ENCODE data around the gene JPH2. TPM values are rescaled to one million over a fixed set of nuclear protein-coding genes. Genes with fewer than 3 reads are reported as not detected.

Gene JPH2
- total RNA-seq, 1 donor from 2014 or later, result 14.2 TPM

DNA sequence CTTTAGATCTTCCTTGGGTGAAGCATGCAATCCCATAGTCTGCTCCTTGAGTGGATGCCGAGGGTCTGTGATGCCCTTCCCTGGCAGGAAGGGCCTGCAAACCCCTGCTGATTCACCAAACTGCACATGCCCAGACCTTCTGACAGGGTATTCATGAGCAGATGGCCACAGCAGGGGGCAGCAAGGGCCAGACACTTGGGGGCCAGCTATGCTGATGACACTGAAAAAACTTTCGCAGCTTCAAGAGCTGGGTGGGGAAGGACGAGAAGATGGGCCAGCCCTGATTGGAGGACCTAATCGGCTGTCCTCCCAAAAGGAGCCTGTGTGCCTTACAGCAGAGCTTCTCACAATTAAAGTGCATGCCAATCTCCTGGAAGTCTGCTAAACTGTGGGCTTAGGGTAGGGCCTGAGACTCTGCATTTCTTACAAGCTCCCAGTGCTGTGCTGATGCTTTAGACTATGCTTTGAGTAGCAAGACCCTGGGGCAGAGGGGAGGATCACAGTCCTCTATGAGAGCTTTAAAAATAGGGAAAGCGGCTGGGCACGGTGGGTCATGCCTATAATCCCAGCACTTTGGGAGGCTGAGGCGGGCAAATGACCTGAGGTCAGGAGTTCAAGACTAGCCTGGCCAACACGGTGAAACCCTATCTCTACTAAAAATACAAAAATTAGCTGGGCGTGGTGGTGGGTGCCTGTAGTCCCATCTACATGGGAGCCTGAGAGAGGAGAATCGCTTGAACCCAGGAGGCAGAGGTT is 44.9 kb upstream of the JPH2 start:
- Mint-ChIP-seq H3K4me1 (ENCODE audit: unreplicated experiment) (peaks cover 14% of the 10 kb centered on the region), H3K27ac (ENCODE audit: unreplicated experiment) (no peak overlapping the region)

DNA sequence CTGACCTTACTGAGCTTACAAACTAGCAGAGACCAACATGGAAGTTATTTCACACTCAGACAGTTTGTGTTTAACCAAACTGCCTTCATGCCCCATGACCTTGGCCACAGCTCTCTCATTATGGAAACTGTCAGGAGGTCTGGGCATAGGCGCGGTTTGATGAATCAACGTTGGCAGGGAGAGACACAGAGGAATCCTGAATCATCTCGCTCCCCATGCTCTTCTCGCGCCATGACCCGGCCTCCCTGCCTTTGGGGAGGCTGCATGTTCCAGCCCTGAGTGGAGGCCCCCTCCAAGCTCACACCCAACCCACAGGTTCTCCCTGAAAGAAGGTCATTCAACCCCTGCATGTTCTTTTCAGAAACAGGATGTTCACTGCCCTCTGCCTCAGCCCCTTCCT is 44.2 kb upstream of the JPH2 start:
- Mint-ChIP-seq H3K9me3 (ENCODE audit: unreplicated experiment) (no peaks in the 10 kb centered on the region), H3K4me1 (ENCODE audit: unreplicated experiment) (peaks cover 14% of the 10 kb centered on the region), H3K36me3 (ENCODE audit: unreplicated experiment) (no peaks in the 10 kb centered on the region), H3K27me3 (ENCODE audit: unreplicated experiment) (no peaks in the 10 kb centered on the region), H3K4me3 (ENCODE audit: unreplicated experiment) (no peak overlapping the region), H3K27ac (ENCODE audit: unreplicated experiment) (no peak overlapping the region)
- TF ChIP-seq, protein P1, sequence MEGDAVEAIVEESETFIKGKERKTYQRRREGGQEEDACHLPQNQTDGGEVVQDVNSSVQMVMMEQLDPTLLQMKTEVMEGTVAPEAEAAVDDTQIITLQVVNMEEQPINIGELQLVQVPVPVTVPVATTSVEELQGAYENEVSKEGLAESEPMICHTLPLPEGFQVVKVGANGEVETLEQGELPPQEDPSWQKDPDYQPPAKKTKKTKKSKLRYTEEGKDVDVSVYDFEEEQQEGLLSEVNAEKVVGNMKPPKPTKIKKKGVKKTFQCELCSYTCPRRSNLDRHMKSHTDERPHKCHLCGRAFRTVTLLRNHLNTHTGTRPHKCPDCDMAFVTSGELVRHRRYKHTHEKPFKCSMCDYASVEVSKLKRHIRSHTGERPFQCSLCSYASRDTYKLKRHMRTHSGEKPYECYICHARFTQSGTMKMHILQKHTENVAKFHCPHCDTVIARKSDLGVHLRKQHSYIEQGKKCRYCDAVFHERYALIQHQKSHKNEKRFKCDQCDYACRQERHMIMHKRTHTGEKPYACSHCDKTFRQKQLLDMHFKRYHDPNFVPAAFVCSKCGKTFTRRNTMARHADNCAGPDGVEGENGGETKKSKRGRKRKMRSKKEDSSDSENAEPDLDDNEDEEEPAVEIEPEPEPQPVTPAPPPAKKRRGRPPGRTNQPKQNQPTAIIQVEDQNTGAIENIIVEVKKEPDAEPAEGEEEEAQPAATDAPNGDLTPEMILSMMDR (IDR thresholded peaks at IDR 0.05), result no peak
- no peak for DNase-seq (ENCODE audit: extremely low spot score, unreplicated experiment)

More for the DNA sequence above, 44.9 kb upstream of the JPH2 start:
- H3K27me3 Mint-ChIP-seq (ENCODE audit: unreplicated experiment), result no peaks in the 10 kb centered on the region
- no peak overlapping the region for H3K4me3 Mint-ChIP-seq (ENCODE audit: unreplicated experiment)
- TF ChIP-seq, protein P1 (IDR thresholded peaks at IDR 0.05), result no peak
- DNase-seq (ENCODE audit: extremely low spot score, unreplicated experiment), result no peak
- no peaks in the 10 kb centered on the region for H3K36me3 Mint-ChIP-seq (ENCODE audit: unreplicated experiment)
- no peaks in the 10 kb centered on the region for H3K9me3 Mint-ChIP-seq (ENCODE audit: unreplicated experiment)

DNA sequence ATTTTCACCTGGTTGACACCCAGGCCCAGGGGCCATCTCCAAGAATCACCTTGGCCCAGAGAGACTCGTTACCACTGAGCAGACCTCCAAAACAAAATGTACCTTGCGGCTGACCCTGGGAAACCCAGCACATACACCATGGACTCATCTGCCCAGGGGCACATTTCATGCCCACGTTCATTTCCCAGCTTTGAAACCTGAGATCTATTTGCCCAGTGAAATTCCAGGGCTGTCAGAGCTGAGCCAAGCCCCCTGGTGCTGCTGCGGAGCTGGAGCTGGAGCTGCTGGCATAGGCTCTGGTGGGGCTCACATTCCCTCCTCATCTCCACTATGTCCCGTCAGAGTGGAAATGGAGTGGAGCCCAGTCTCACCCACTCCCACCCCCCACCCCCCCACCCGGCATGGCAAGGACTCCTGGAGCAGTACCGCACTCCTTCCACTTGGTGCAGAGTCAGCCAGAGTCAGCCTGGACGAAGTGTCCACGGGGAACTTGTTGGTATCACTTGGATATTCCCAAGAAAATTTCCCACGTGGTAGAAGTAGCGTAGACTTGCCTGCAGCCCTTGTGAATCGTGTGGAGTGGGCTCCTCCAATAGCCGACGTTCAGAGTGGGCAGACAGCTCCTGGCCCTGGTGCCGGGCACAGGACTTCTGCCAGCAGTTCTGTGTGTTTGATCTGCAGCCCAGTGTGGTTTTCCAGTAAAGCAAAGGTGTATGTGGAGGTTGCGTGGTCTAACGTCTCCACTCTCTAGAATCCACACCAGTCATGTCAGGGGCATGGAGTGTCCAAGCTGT is 41.7 kb upstream of the JPH2 start:
- no peaks in the 10 kb centered on the region for H3K27me3 Mint-ChIP-seq (ENCODE audit: unreplicated experiment)
- peaks cover 14% of the 10 kb centered on the region for H3K4me1 Mint-ChIP-seq (ENCODE audit: unreplicated experiment)
- TF ChIP-seq, protein P1 (IDR thresholded peaks at IDR 0.05), result no peak
- no peak overlapping the region for H3K27ac Mint-ChIP-seq (ENCODE audit: unreplicated experiment)
- no peaks in the 10 kb centered on the region for H3K9me3 Mint-ChIP-seq (ENCODE audit: unreplicated experiment)
- H3K36me3 Mint-ChIP-seq (ENCODE audit: unreplicated experiment), result no peaks in the 10 kb centered on the region
- no peak overlapping the region for H3K4me3 Mint-ChIP-seq (ENCODE audit: unreplicated experiment)
- DNase-seq (ENCODE audit: extremely low spot score, unreplicated experiment), result no peak

DNA sequence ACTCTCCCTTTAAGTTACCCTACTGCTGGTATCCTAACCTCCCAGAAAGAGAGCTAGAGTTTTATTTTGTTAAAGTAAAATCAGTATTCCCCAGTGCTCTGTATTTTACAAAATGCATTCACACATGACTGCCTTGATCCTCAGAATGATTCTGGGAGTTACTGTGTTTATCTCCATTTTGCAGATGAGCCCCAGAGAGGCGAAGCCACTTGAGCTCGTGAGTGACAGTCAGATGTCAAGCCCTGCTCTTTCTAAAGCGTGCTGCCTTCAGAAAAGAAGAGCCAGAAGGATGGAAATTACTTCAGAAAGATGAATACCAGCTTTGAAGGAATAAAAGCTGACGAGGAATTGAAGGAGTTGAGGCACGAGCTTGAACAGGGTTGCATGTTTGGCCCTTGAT is 37.6 kb upstream of the JPH2 start:
- TF ChIP-seq, protein P1 (IDR thresholded peaks at IDR 0.05), result no peak
- Mint-ChIP-seq H3K4me3 (ENCODE audit: unreplicated experiment) (no peak overlapping the region), H3K27me3 (ENCODE audit: unreplicated experiment) (no peaks in the 10 kb centered on the region), H3K4me1 (ENCODE audit: unreplicated experiment) (peaks cover 4% of the 10 kb centered on the region), H3K36me3 (ENCODE audit: unreplicated experiment) (peaks cover 6% of the 10 kb centered on the region), H3K9me3 (ENCODE audit: unreplicated experiment) (no peaks in the 10 kb centered on the region), H3K27ac (ENCODE audit: unreplicated experiment) (no peak overlapping the region)
- DNase-seq (ENCODE audit: extremely low spot score, unreplicated experiment), result no peak

DNA sequence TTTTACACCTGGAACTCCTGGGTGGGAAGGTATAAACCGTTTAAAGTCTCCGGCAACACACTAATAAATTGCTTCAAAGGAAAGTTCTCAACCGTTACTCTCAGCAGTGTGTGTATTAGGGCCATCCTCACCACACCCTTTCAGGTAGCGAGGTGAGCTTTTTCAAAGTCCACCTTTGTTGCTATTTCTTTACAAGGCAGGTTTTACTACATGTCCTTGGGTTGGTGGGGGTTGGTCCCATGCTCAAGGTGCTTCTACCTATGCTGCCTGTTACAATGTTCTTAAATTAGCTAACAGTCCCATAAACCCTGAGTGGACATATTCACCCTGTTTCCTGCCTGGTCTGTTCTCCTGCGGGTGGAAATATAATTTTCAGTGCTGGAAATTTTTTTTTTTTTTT is 36.7 kb upstream of the JPH2 start:
- Mint-ChIP-seq H3K4me3 (ENCODE audit: unreplicated experiment) (no peak overlapping the region), H3K27ac (ENCODE audit: unreplicated experiment) (no peak overlapping the region), H3K4me1 (ENCODE audit: unreplicated experiment) (peaks cover 9% of the 10 kb centered on the region), H3K27me3 (ENCODE audit: unreplicated experiment) (no peaks in the 10 kb centered on the region), H3K36me3 (ENCODE audit: unreplicated experiment) (peaks cover 9% of the 10 kb centered on the region), H3K9me3 (ENCODE audit: unreplicated experiment) (no peaks in the 10 kb centered on the region)
- TF ChIP-seq, protein P1 (IDR thresholded peaks at IDR 0.05), result no peak
- DNase-seq (ENCODE audit: extremely low spot score, unreplicated experiment), result no peak
